Esophagus (tissue), 2 donors: Measurements from ENCODE around the gene SOX15. TPM values are rescaled to one million over a fixed set of nuclear protein-coding genes. Genes with fewer than 3 reads are reported as not detected.

Experiments used
- H3K27ac ChIP-seq, 2 donors: one replicate each; pipeline ENCODE4 v1.5.1; 2013; ENCODE audit warnings: low read depth in 2 of 2, mild to moderate bottlenecking in 2 of 2, inconsistent platforms in 1 of 2, low read length in 1 of 2, moderate library complexity in 1 of 2
- H3K27me3 ChIP-seq, 2 donors: one replicate each; pipeline ENCODE4 v1.6.1; 2013; ENCODE audit warnings: low read length in 2 of 2, control low read depth in 1 of 2, mild to moderate bottlenecking in 1 of 2; ENCODE audit not compliant: insufficient read depth in 2 of 2, control insufficient read depth in 1 of 2
- H3K36me3 ChIP-seq, 2 donors: one replicate each; pipeline ENCODE4 v1.6.1; 2013; ENCODE audit warnings: low read length in 1 of 2; ENCODE audit not compliant: control insufficient read depth in 2 of 2, insufficient read depth in 2 of 2
- H3K4me1 ChIP-seq, 2 donors: one replicate each; pipeline ENCODE4 v1.6.1; 2013; ENCODE audit warnings: low read length in 1 of 2; ENCODE audit not compliant: control insufficient read depth in 2 of 2, insufficient read depth in 2 of 2
- H3K4me3 ChIP-seq, 2 donors: one replicate each; pipeline ENCODE4 v1.5.1; 2013; ENCODE audit warnings: low read length in 2 of 2, mild to moderate bottlenecking in 2 of 2, low read depth in 1 of 2, moderate library complexity in 1 of 2
- H3K9me3 ChIP-seq, 2 donors: one replicate each; pipeline ENCODE4 v1.6.1; 2013; ENCODE audit warnings: mild to moderate bottlenecking in 2 of 2, low read depth in 1 of 2, low read length in 1 of 2, moderate library complexity in 1 of 2; ENCODE audit not compliant: control insufficient read depth in 2 of 2, insufficient read depth in 1 of 2
- WGBS, 2 donors: extraction: QIAGEN DNeasy Blood & Tissue Kit; methylation state at CpG; one replicate each; pipeline ENCODE4 v1.1.7; 2013; 5-methylcytosine and 5-hydroxymethylcytosine counted together
- polyA plus RNA-seq, 2 donors: library from polyadenylated mRNA; stranded (reverse); fragments of 200-250 nt; gene quantifications; one replicate each; pipeline ENCODE4 v1.2.3, GENCODE V29; 2013
- donor health status: healthy with polysubstance abuse.
- donor health status: Bipolar disorder and iron deficiency.

Gene SOX15
- polyA plus RNA-seq, 2 donors, result 73.3 to 94.3 TPM

GRCh38 chr17:7579834-7580603, 9.9 kb downstream of the SOX15 start:
- WGBS, 2 donors, result 57 to 65% methylated on average over 12 of the region's 12 CpGs
- H3K27me3 ChIP-seq, result no peaks in the 10 kb centered on the region
- H3K4me1 ChIP-seq, result peaks cover 6 to 41% of the 10 kb centered on the region in 2 donors
- H3K4me3 ChIP-seq, result peak overlapping the region; percentile 23 to 46
- peak overlapping the region; percentile 96 to 99 for H3K27ac ChIP-seq
- peaks cover 18 to 36% of the 10 kb centered on the region in 2 donors for H3K36me3 ChIP-seq
- no peaks in the 10 kb centered on the region for H3K9me3 ChIP-seq

- Histone ChIP-seq H3K9me3 (no peaks in the 10 kb centered on the region), H3K27me3 (no peaks in the 10 kb centered on the region), H3K36me3 (peaks cover 21 to 42% of the 10 kb centered on the region in 2 donors), H3K27ac (peak within 1 kb of the TSS; percentile 96 to 99), H3K4me1 (peaks cover 6 to 40% of the 10 kb centered on the region in 2 donors), H3K4me3 (peak within 1 kb of the TSS; percentile 23 to 46)
- 14 to 16% methylated on average over 7 of the region's 7 CpGs for WGBS, 2 donors
Observed at GRCh38 chr17:7579001-7579833, 10.7 kb downstream of the SOX15 start, which contains the start of gene CD68. Gene CD68 (plus strand): TSS chr17:7579638. CDS start chr17:7579678, 40 bp downstream.

GRCh38 chr17:7577327-7578199, 12.3 kb downstream of the SOX15 start:
- 71 to 75% methylated on average over 17 of the region's 17 CpGs for WGBS, 2 donors
- Histone ChIP-seq H3K27ac (peak overlapping the region; percentile 2 to 50), H3K36me3 (peaks cover 24 to 42% of the 10 kb centered on the region in 2 donors), H3K4me3 (no peak overlapping the region), H3K27me3 (no peaks in the 10 kb centered on the region), H3K9me3 (no peaks in the 10 kb centered on the region), H3K4me1 (peaks cover 0 to 32% of the 10 kb centered on the region in 2 donors)

DNA sequence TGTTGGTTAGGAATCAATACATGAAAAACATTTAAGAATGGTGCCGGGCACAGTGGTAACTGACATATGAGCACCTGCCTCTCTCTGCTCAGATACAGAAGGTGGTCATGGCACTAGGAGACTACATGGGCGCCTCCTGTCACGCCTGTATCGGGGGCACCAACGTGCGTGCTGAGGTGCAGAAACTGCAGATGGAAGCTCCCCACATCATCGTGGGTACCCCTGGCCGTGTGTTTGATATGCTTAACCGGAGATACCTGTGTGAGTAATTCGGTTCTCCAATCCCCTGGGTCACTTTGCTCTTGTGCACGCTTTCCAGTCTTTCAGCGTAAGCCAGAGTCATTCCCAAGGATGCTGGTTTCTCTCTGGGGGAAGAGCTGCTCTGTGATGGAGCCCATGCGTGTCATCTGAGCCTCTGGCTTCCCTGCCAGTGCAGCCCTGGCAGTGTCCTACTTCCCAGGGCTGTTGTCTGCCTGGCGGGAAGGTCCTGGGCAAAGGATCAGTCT, 13.4 kb downstream of the SOX15 start:
- no peak overlapping the region for H3K4me3 ChIP-seq
- H3K27ac ChIP-seq, result peak overlapping the region in 1 of 2 donors; percentile 61
- H3K9me3 ChIP-seq, result no peaks in the 10 kb centered on the region
- peaks cover 0 to 26% of the 10 kb centered on the region in 2 donors for H3K4me1 ChIP-seq
- 78 to 81% methylated on average over 14 of the region's 14 CpGs for whole genome bisulfite sequencing, 2 donors
- H3K27me3 ChIP-seq, result no peaks in the 10 kb centered on the region
- peaks cover 24 to 42% of the 10 kb centered on the region in 2 donors for H3K36me3 ChIP-seq

GRCh38 chr17:7575959-7576358, 13.9 kb downstream of the SOX15 start:
- no peaks in the 10 kb centered on the region for H3K27me3 ChIP-seq
- peak overlapping the region in 1 of 2 donors; percentile 20 for H3K4me3 ChIP-seq
- H3K36me3 ChIP-seq, result peaks cover 24 to 42% of the 10 kb centered on the region in 2 donors
- peak overlapping the region; percentile 14 to 98 for H3K27ac ChIP-seq
- H3K9me3 ChIP-seq, result no peaks in the 10 kb centered on the region
- 62 to 70% methylated on average over 7 of the region's 7 CpGs for WGBS, 2 donors
- peaks cover 0 to 23% of the 10 kb centered on the region in 2 donors for H3K4me1 ChIP-seq

DNA sequence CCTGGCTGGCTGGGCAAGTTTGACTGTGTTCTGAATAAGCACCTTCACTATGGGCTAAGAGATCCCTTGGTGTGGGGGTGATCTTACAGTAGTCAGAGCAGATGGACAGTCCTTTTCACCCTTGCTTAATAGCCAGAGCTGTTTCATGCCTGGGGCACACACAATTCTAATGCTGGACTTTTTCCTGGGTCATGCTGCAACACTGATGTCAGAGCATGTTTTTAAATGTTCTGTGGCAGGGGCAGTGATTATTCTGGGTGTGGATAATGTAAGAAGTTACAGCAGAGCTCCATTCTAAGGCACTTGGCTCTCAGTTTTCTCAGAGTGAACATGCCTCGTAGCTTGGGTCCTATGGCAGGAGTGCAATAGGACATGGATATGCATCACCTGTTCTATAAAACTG, 14.4 kb downstream of the SOX15 start:
- Histone ChIP-seq H3K27ac (peak overlapping the region; percentile 65 to 98), H3K9me3 (no peaks in the 10 kb centered on the region), H3K4me1 (peaks cover 0 to 18% of the 10 kb centered on the region in 2 donors), H3K36me3 (peaks cover 24 to 44% of the 10 kb centered on the region in 2 donors), H3K27me3 (no peaks in the 10 kb centered on the region), H3K4me3 (peak overlapping the region in 1 of 2 donors; percentile 20)
- WGBS, 2 donors, result 48 to 63% methylated on average over 1 of the region's 1 CpG

- Histone ChIP-seq H3K4me1 (peaks cover 0 to 11% of the 10 kb centered on the region in 2 donors), H3K27me3 (no peaks in the 10 kb centered on the region), H3K9me3 (no peaks in the 10 kb centered on the region), H3K27ac (peak overlapping the region; percentile 97 to 98), H3K4me3 (peak overlapping the region; percentile 97 to 99), H3K36me3 (peaks cover 24 to 49% of the 10 kb centered on the region in 2 donors)
- 12 to 14% methylated on average over 15 of the region's 15 CpGs for WGBS, 2 donors
Observed at GRCh38 chr17:7574176-7574953, 15.5 kb downstream of the SOX15 start.

GRCh38 chr17:7573324-7574080, 16.4 kb downstream of the SOX15 start:
- Histone ChIP-seq H3K4me3 (peak overlapping the region; percentile 97 to 99), H3K9me3 (no peaks in the 10 kb centered on the region), H3K4me1 (peaks cover 0 to 7% of the 10 kb centered on the region in 2 donors), H3K27me3 (no peaks in the 10 kb centered on the region), H3K27ac (peak overlapping the region; percentile 97 to 98), H3K36me3 (peaks cover 26 to 44% of the 10 kb centered on the region in 2 donors)
- 0% methylated on average over 43 to 71 of the region's 71 CpGs for WGBS, 2 donors
